ENCODE results near the gene NR0B1.

NR0B1 gene

DNA sequence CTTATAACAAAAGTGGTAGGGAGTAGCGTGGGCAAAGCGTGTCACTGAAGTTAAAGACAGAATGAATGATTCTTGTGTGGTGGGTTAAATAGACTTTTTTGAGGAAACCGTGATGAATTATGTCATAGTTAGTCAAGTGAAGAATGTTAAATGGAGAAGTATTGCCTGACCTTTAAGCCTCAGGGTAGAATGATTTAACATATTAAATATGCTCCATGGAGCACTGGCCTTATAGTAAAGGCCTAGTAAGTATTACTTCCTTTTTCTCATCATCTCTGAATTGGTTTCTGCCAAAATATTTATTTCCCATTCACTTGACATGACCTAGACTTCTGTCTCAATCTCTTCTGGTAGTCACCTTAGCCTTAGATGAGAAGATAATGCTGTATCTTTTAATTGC, 38.6 kb downstream of the NR0B1 start:
- TF ChIP-seq, protein P1, sequence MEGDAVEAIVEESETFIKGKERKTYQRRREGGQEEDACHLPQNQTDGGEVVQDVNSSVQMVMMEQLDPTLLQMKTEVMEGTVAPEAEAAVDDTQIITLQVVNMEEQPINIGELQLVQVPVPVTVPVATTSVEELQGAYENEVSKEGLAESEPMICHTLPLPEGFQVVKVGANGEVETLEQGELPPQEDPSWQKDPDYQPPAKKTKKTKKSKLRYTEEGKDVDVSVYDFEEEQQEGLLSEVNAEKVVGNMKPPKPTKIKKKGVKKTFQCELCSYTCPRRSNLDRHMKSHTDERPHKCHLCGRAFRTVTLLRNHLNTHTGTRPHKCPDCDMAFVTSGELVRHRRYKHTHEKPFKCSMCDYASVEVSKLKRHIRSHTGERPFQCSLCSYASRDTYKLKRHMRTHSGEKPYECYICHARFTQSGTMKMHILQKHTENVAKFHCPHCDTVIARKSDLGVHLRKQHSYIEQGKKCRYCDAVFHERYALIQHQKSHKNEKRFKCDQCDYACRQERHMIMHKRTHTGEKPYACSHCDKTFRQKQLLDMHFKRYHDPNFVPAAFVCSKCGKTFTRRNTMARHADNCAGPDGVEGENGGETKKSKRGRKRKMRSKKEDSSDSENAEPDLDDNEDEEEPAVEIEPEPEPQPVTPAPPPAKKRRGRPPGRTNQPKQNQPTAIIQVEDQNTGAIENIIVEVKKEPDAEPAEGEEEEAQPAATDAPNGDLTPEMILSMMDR (IDR thresholded peaks at IDR 0.05; ENCODE audit: low read depth, low read length), result no peak
- no peak for DNase-seq (ENCODE audit: extremely low read depth, low read depth)

DNA sequence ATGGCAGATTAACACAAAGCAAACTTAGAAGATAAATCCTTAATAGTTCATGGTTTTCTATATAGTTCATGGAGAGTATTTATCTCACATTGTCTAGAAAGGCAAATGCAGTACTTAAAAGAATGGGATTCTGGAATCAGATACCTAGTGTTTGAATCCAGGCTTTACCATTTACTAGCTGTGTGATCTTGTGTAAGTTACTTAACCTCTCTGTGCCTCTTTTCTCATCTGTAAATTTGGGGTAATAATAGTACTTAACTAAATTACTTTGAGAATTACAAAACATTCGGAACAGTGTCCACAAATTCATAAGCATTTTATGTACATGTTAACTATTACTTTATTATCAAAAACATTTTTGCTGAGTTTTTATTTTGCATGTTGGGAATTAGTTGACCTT, 46.4 kb downstream of the NR0B1 start:
- DNase-seq (ENCODE audit: extremely low read depth, low read depth), result no peak
- TF ChIP-seq, protein P1 (IDR thresholded peaks at IDR 0.05; ENCODE audit: low read depth, low read length), result no peak

DNA sequence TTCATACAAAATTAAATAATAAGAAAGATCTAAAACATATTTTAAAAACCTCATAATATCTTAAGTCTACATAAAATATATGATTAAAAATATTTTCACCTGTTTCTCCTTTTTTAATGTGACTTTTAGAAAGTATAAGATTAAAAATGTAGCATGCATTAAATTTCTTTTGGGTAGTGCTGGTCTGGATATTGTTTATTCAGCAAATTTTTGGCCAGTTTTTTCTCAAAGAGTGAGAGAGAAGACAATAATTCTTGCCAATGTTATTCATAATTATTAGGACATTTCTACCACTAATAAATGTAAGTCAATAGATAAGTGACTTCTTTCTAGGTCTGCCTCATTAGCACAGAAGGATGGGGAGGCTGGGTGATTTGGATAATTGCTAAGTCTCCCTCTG, 48.2 kb downstream of the NR0B1 start:
- no peak for DNase-seq (ENCODE audit: extremely low read depth, low read depth)
- TF ChIP-seq, protein P1 (IDR thresholded peaks at IDR 0.05; ENCODE audit: low read depth, low read length), result no peak

DNA sequence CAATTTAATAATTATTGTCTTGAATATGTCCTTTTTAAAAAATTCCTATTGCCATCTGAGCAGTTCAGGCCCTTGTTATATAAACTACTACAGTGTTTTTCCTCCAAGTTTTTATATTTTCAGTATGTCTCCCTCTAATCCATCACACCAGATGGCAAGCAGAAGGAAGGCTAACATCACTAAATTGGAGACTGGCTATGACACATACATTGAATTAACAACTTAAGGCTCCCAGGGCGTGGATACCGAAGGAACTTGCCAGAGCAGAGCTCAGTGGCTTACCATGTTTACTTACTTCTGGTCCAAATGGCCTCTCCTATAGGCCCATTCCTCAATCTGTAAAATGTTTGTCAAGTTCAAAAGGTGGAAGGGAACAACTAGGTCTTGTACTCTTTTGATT, 49.3 kb downstream of the NR0B1 start:
- TF ChIP-seq, protein P1 (IDR thresholded peaks at IDR 0.05; ENCODE audit: low read depth, low read length), result no peak
- no peak for DNase-seq (ENCODE audit: extremely low read depth, low read depth)
